ENCODE data around the gene IL5RA. TPM values are rescaled to one million over a fixed set of nuclear protein-coding genes. Genes with fewer than 3 reads are reported as not detected.

IL5RA gene
- total RNA-seq, 2 donors from 2014 or later = not detected

DNA sequence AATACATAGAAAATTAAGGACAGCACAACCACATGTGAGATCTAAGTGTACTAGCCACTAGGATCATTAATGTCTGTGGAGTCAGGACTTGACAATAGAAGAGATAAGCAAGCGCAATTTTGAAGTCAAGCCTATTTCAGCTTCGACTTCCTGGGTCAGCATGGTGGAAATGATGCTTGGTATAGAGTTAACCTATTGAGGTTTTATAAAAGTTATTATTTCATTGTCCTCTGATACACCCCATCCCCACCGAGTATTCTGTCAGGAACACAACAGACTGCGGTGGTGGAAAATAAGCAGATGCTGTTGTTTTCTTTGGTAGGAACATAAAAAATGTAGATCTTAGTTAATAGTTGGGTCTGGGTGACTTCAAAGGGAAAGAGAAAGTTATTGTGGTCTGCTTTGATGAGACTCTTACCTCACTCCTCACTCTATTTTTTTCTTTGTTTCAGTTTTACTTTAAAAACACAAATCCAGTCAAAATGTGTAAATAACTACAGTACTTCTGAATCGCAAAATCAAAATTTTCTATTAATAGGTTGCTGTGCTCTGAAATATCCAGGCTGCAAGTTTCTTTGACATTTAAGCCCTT is 82.1 kb downstream of the IL5RA start:
- no peaks in the 10 kb centered on the region for H3K9me3 ChIP-seq (ENCODE audit: control insufficient read depth, low read length)
- peaks cover 37% of the 10 kb centered on the region for H3K27me3 ChIP-seq (ENCODE audit: control insufficient read depth, insufficient read depth, low read length, poor library complexity, severe bottlenecking)
- no peaks in the 10 kb centered on the region for H3K9me3 Mint-ChIP-seq
- H3K4me1 ChIP-seq (ENCODE audit: control insufficient read depth, insufficient read depth, low read length) = no peaks in the 10 kb centered on the region
- peaks cover 12% of the 10 kb centered on the region for H3K4me1 Mint-ChIP-seq
- no peaks in the 10 kb centered on the region for H3K36me3 ChIP-seq (ENCODE audit: control insufficient read depth, insufficient read depth, low read length)
- H3K4me3 Mint-ChIP-seq = no peak overlapping the region
- no peak overlapping the region for H3K9ac ChIP-seq (ENCODE audit: extremely low read depth, low read length, poor library complexity, severe bottlenecking)
- H3K4me3 ChIP-seq (ENCODE audit: low read length) = no peak overlapping the region
- H3K27ac Mint-ChIP-seq = no peak overlapping the region
- no peak for DNase-seq
- TF ChIP-seq CTCF (conservative IDR thresholded peaks at IDR 0.05) = no peak
- WGBS, 2 experiments (ENCODE audit: insufficient coverage in 1 of 2, insufficient read length in 1 of 2) = 78 to 100% methylated on average over 1 to 5 of the region's 5 CpGs
- H3K36me3 Mint-ChIP-seq (ENCODE audit: low read depth) = no peaks in the 10 kb centered on the region
- no peak overlapping the region for H3K27ac ChIP-seq (ENCODE audit: low read depth, low read length)
- H3K27me3 Mint-ChIP-seq (ENCODE audit: insufficient read depth) = peaks cover 5% of the 10 kb centered on the region

- no peak overlapping the region for H3K9ac ChIP-seq (ENCODE audit: extremely low read depth, low read length, poor library complexity, severe bottlenecking)
- peaks cover 15% of the 10 kb centered on the region for H3K27me3 ChIP-seq (ENCODE audit: control insufficient read depth, insufficient read depth, low read length, poor library complexity, severe bottlenecking)
- H3K4me3 Mint-ChIP-seq = no peak overlapping the region
- H3K36me3 ChIP-seq (ENCODE audit: control insufficient read depth, insufficient read depth, low read length) = no peaks in the 10 kb centered on the region
- no peaks in the 10 kb centered on the region for H3K4me1 ChIP-seq (ENCODE audit: control insufficient read depth, insufficient read depth, low read length)
- H3K4me3 ChIP-seq (ENCODE audit: low read length) = no peak overlapping the region
- H3K27ac Mint-ChIP-seq = no peak overlapping the region
- no peaks in the 10 kb centered on the region for H3K9me3 Mint-ChIP-seq
- H3K27me3 Mint-ChIP-seq (ENCODE audit: insufficient read depth) = peaks cover 4% of the 10 kb centered on the region
- H3K27ac ChIP-seq (ENCODE audit: low read depth, low read length) = no peak overlapping the region
- no peak for DNase-seq
- no peaks in the 10 kb centered on the region for H3K9me3 ChIP-seq (ENCODE audit: control insufficient read depth, low read length)
- no peak for TF ChIP-seq CTCF (conservative IDR thresholded peaks at IDR 0.05)
- H3K36me3 Mint-ChIP-seq (ENCODE audit: low read depth) = no peaks in the 10 kb centered on the region
- H3K4me1 Mint-ChIP-seq = peaks cover 6% of the 10 kb centered on the region
- 85 to 88% methylated on average over 5 to 7 of the region's 7 CpGs for WGBS, 2 experiments (ENCODE audit: insufficient coverage in 1 of 2, insufficient read length in 1 of 2)
These were observed 86.9 kb downstream of the IL5RA start for GRCh38 chr3:3023111-3023745.

GRCh38 chr3:3020209-3020608 is 90.0 kb downstream of the IL5RA start:
- DNase-seq = no peak
- H3K9ac ChIP-seq (ENCODE audit: extremely low read depth, low read length, poor library complexity, severe bottlenecking) = no peak overlapping the region
- no peak for TF ChIP-seq CTCF (conservative IDR thresholded peaks at IDR 0.05)
- 77 to 82% methylated on average over 4 to 7 of the region's 7 CpGs for WGBS, 2 experiments (ENCODE audit: insufficient coverage in 1 of 2, insufficient read length in 1 of 2)
- no peaks in the 10 kb centered on the region for H3K4me1 ChIP-seq (ENCODE audit: control insufficient read depth, insufficient read depth, low read length)
- Mint-ChIP-seq H3K9me3 (no peaks in the 10 kb centered on the region), H3K4me3 (no peak overlapping the region), H3K4me1 (peaks cover 12% of the 10 kb centered on the region), H3K36me3 (ENCODE audit: low read depth) (no peaks in the 10 kb centered on the region), H3K27ac (no peak overlapping the region), H3K27me3 (ENCODE audit: insufficient read depth) (no peaks in the 10 kb centered on the region)
- no peaks in the 10 kb centered on the region for H3K9me3 ChIP-seq (ENCODE audit: control insufficient read depth, low read length)
- H3K27ac ChIP-seq (ENCODE audit: low read depth, low read length) = no peak overlapping the region
- H3K36me3 ChIP-seq (ENCODE audit: control insufficient read depth, insufficient read depth, low read length) = no peaks in the 10 kb centered on the region
- H3K27me3 ChIP-seq (ENCODE audit: control insufficient read depth, insufficient read depth, low read length, poor library complexity, severe bottlenecking) = no peaks in the 10 kb centered on the region
- no peak overlapping the region for H3K4me3 ChIP-seq (ENCODE audit: low read length)

Other genes starting within 250 kb of the IL5RA start
- gene TRNT1, start 16.6 kb upstream of the IL5RA start, total RNA-seq = 10 to 100 TPM; 31.8 to 33.5 TPM
- gene CRBN, start 69.3 kb upstream of the IL5RA start, total RNA-seq = 10 to 100 TPM; 35.3 to 36.8 TPM

Data from endodermal cell (in vitro differentiated cells).